Measurements from ENCODE around the gene NOX4. TPM values are rescaled to one million over a fixed set of nuclear protein-coding genes. Genes with fewer than 3 reads are reported as not detected.
"Not testable (repeated sequence)": the region's sequence is repeated elsewhere in the genome, so short reads cannot be mapped to it uniquely, and the experiment has no call there.

NOX4 gene
- total and polyA plus RNA-seq, 2 donors (not counting 3 experiments of a cell fraction or from before 2014, with no cell fraction given), result 21.2 to 34.0 TPM

- Histone ChIP-seq H3K27me3 (ENCODE audit: control insufficient read depth in 2 of 2, insufficient read depth in 2 of 2, low read length in 2 of 2) (no peaks in the 10 kb centered on the region), H3K36me3 (ENCODE audit: control insufficient read depth in 2 of 2, extremely low read depth in 1 of 2, insufficient read depth in 2 of 2, low read length in 2 of 2) (no peaks in the 10 kb centered on the region), H3K4me3 (replicated peaks in 1 of 3; ENCODE audit: insufficient read depth in 1 of 3, low read depth in 1 of 3, low read length in 3 of 3) (no peak overlapping the region), H3K9me3 (replicated peaks; ENCODE audit: control insufficient read depth, insufficient read depth, low read length) (no peaks in the 10 kb centered on the region), H3K27ac (ENCODE audit: insufficient read depth, low read depth, low read length) (no peak overlapping the region), H4K20me1 (replicated peaks; ENCODE audit: control insufficient read depth, extremely low read depth, insufficient read depth, low read length) (no peaks in the 10 kb centered on the region), H2AFZ (ENCODE audit: low read depth, low read length) (no peak overlapping the region), H3K79me2 (ENCODE audit: control insufficient read depth, insufficient read depth, low read length) (no peaks in the 10 kb centered on the region), H3K4me1 (ENCODE audit: control insufficient read depth, extremely low read depth, insufficient read depth, low read length) (no peaks in the 10 kb centered on the region), H3K9me1 (replicated peaks; ENCODE audit: control insufficient read depth, extremely low read depth, insufficient read depth, low read length) (no peaks in the 10 kb centered on the region), H3K9ac (replicated peaks; ENCODE audit: extremely low read depth, insufficient read depth, low read length) (no peak overlapping the region), H3K4me2 (ENCODE audit: insufficient read depth, low read length) (no peak overlapping the region)
- POLR2A ChIA-PET, result no interaction called here
- CTCF ChIA-PET, result no interaction called here
- no TSS peak for BruUV-seq (replicated peaks)
- intact Hi-C loops (cut with micrococcal nuclease), result no loop called here
- DNase-seq (ENCODE audit: low read depth, low spot score) (no peak), FAIRE-seq (no peak)
- TF ChIP-seq JUN (IDR thresholded peaks at IDR 0.05; ENCODE audit: borderline replicate concordance, insufficient read depth, insufficient read length, low read depth) (no peak), GATA2 (IDR thresholded peaks at IDR 0.05; ENCODE audit: insufficient read depth, insufficient read length, low read depth, low read length) (no peak)
- dilution Hi-C loops (cut with MboI; ENCODE audit: extremely low pct_ligation_motif_present, low sequenced_read_pairs), result no loop called here
These were observed 163.3 kb downstream of the NOX4 start for GRCh38 chr11:89327885-89328284.

GRCh38 chr11:89321401-89321800 lies 169.8 kb downstream of the NOX4 start:
- no peak overlapping the region for H3K4me3 ChIP-seq (replicated peaks in 1 of 3; ENCODE audit: insufficient read depth in 1 of 3, low read depth in 1 of 3, low read length in 3 of 3)
- H3K4me2 ChIP-seq (ENCODE audit: insufficient read depth, low read length), result no peak overlapping the region
- H3K27me3 ChIP-seq (ENCODE audit: control insufficient read depth in 2 of 2, insufficient read depth in 2 of 2, low read length in 2 of 2), result no peaks in the 10 kb centered on the region
- H2AFZ ChIP-seq (ENCODE audit: low read depth, low read length), result no peak overlapping the region
- ChIA-PET POLR2A (no interaction called here), CTCF (no interaction called here)
- no peaks in the 10 kb centered on the region for H4K20me1 ChIP-seq (replicated peaks; ENCODE audit: control insufficient read depth, extremely low read depth, insufficient read depth, low read length)
- intact Hi-C loops (cut with micrococcal nuclease), result no loop called here
- H3K27ac ChIP-seq (ENCODE audit: insufficient read depth, low read depth, low read length), result no peak overlapping the region
- TF ChIP-seq JUN (IDR thresholded peaks at IDR 0.05; ENCODE audit: borderline replicate concordance, insufficient read depth, insufficient read length, low read depth) (no peak), MAX (IDR thresholded peaks at IDR 0.05; ENCODE audit: insufficient read depth, insufficient read length) (no peak), MYC (IDR thresholded peaks at IDR 0.05; ENCODE audit: low read depth, low read length) (no peak), POLR2A (IDR thresholded peaks at IDR 0.05; ENCODE audit: low read depth, low read length) (no peak)
- no peaks in the 10 kb centered on the region for H3K4me1 ChIP-seq (ENCODE audit: control insufficient read depth, extremely low read depth, insufficient read depth, low read length)
- H3K9me1 ChIP-seq (replicated peaks; ENCODE audit: control insufficient read depth, extremely low read depth, insufficient read depth, low read length), result no peaks in the 10 kb centered on the region
- no peak overlapping the region for H3K9ac ChIP-seq (replicated peaks; ENCODE audit: extremely low read depth, insufficient read depth, low read length)
- no TSS peak for BruUV-seq (replicated peaks)
- DNase-seq (ENCODE audit: low read depth, low spot score) (no peak), FAIRE-seq (no peak)
- dilution Hi-C loops (cut with MboI; ENCODE audit: extremely low pct_ligation_motif_present, low sequenced_read_pairs), result no loop called here
- H3K36me3 ChIP-seq (ENCODE audit: control insufficient read depth in 2 of 2, extremely low read depth in 1 of 2, insufficient read depth in 2 of 2, low read length in 2 of 2), result no peaks in the 10 kb centered on the region
- H3K9me3 ChIP-seq (replicated peaks; ENCODE audit: control insufficient read depth, insufficient read depth, low read length), result no peaks in the 10 kb centered on the region
- no peaks in the 10 kb centered on the region for H3K79me2 ChIP-seq (ENCODE audit: control insufficient read depth, insufficient read depth, low read length)

- H3K79me2 ChIP-seq (ENCODE audit: control insufficient read depth, insufficient read depth, low read length); FAIRE-seq; BruUV-seq (replicated peaks); dilution Hi-C loops (cut with MboI; ENCODE audit: extremely low pct_ligation_motif_present, low sequenced_read_pairs); intact Hi-C loops (cut with micrococcal nuclease); H3K4me3 ChIP-seq (replicated peaks in 1 of 3; ENCODE audit: insufficient read depth in 1 of 3, low read depth in 1 of 3, low read length in 3 of 3); H3K9me1 ChIP-seq (replicated peaks; ENCODE audit: control insufficient read depth, extremely low read depth, insufficient read depth, low read length); H3K9me3 ChIP-seq (replicated peaks; ENCODE audit: control insufficient read depth, insufficient read depth, low read length); H3K9ac ChIP-seq (replicated peaks; ENCODE audit: extremely low read depth, insufficient read depth, low read length); H3K4me1 ChIP-seq (ENCODE audit: control insufficient read depth, extremely low read depth, insufficient read depth, low read length); H3K36me3 ChIP-seq (ENCODE audit: control insufficient read depth in 2 of 2, extremely low read depth in 1 of 2, insufficient read depth in 2 of 2, low read length in 2 of 2); POLR2A ChIA-PET; H3K27ac ChIP-seq (ENCODE audit: insufficient read depth, low read depth, low read length); H3K4me2 ChIP-seq (ENCODE audit: insufficient read depth, low read length); DNase-seq (ENCODE audit: low read depth, low spot score); H2AFZ ChIP-seq (ENCODE audit: low read depth, low read length); H4K20me1 ChIP-seq (replicated peaks; ENCODE audit: control insufficient read depth, extremely low read depth, insufficient read depth, low read length); H3K27me3 ChIP-seq (ENCODE audit: control insufficient read depth in 2 of 2, insufficient read depth in 2 of 2, low read length in 2 of 2): not testable (repeated sequence)
- CTCF ChIA-PET, result interaction anchor here (0.7 kb wide), 1 partner anchor 70 kb away, joined by 3 read pairs; no protein-coding TSS in a partner anchor
These were observed 180.6 kb downstream of the NOX4 start for GRCh38 chr11:89310607-89311006.
